NCI-H2227 (cell line): ENCODE data around the gene FBXO38.
A peak's percentile ranks its signal among the peaks of the same experiment; 100 is the strongest.

ENCODE experiments used
- DNase-seq: peaks from one replicate; lab custom pipeline; 2025; ENCODE audit not compliant: unreplicated experiment; lab: John Stamatoyannopoulos, UW

The FBXO38 gene

GRCh38 chr5:148383564-148384379 lies at the start of gene FBXO38:
FBXO38 (plus strand) TSS chr5:148383958; CDS start chr5:148394777, 10,819 bp downstream.
- DNase-seq = peak; percentile 96

- no peak for DNase-seq
Observed at GRCh38 chr5:148335259-148335658, 48.5 kb upstream of the FBXO38 start, which contains the start of gene SPINK9. SPINK9 (plus strand) TSS chr5:148335559; CDS start chr5:148335614, 55 bp downstream.

DNA sequence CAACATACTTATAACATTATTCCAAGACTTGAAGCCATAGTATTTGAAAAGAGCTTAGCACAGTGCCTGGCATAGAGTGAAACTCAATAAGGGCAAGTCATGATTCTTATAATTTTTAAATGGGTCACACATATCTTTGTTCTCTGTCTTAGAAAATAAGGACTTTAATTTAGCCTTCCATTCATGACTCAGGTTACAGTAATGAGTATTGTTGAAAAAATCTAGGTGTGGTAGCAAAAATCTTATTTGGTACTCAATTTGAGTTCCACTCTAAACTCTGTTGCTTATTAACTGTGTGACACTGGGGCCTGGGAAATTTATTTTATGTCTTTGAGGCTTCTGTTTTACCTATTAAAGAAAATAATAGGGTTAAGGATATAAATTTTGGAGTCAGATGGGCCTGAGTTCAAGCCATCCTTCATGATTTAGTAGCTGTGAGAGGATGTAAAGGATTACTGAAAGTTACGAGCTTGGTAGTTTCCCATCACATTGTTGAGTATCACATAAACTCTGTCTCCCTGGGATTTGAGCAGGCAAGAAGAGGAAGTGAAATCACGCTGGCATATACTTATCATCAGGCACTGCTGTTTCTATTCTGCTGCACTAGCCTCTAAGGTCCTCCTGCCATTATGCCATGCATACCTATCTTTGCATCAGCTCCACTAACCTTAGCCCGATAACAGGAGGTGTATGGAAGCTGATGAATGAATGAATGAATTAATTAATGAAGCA lies 46.9 kb upstream of the FBXO38 start:
- DNase-seq = no peak

DNA sequence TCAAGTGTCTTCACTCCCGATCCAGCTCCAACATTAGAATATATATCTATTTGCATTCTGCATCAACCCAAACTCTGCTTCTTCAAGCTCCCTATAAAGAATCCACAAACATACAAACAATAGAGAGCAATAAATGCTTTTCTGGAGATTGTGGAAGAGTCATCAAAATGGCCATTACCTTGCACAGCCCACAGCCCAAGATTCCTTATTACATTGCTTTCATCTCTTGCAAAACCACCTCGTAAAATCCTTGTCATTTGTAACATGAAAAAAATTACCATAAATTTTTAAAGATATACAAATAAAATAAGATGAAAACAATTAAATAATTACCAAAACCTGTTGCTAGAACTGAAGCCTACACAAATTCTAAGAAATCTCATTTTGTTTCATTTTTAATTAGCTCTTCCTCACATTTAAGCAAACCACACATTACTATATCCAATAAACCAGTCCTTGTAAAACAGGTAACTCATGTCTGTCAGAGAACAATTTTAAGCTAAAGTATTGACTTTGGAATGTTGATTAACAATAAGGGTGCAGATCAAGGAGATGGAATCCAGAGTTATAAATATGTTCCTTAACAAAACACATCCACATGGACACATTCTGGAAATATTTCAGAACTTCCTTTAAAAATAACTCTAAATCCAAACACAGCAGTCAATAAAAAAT lies 41.2 kb upstream of the FBXO38 start:
- DNase-seq = no peak

DNA sequence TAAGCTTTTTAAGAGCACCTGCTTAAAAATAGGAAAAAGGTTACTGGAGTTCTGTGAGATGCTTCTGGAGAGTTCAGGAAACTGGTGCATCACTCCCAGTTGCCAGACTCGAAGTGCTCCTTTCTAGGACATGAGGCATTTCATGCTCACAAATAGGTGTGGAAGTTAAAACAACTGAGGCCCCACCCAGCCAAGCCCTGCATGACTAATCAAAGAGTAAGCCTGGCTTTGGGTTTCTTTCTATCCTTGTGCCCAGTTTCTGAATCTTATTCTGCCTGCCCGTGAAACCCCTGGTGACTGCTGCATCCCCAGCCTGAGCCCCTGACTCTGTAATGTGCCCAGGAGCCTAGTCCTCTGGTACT lies 40.7 kb upstream of the FBXO38 start:
- no peak for DNase-seq

DNA sequence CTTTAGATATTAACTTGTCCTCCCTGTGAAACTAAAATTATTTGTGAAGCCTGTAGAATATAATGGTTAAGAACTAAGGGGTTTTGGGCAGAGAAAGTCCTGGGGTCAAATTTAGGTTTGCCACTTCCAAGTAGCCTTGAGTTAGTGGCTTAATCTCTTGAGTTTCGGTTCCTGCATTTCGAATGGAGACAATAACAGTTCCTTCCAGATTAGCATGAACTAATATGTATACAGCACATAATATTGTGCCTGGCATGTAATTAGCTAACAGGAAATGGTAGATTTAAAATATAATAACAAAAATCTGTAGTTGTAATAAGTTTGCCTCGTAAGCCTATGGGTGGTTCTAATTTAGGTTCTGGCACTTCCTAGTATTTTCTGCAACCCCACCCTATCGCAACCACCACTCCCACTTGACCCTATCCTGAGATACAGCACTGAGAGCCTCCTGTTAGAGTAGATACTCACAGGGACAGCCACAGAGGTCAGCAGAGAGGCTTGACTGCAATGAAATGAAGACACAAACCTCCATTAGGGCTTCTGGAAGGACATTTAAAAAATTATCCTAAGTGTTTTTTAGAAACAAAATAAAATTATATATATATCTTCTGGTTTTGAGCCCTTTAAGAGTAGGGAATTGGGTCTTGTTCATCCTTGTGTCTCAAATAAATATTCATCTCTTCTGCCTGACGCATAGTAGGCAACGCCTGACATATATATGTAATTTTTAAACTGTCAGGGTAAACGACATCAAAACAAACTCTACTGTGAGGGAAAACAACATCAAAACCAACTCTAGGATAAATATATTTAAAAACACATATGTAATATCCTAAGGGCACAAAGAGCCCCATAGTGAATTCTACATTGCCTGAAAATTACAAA lies 39.9 kb upstream of the FBXO38 start:
- DNase-seq = no peak

DNA sequence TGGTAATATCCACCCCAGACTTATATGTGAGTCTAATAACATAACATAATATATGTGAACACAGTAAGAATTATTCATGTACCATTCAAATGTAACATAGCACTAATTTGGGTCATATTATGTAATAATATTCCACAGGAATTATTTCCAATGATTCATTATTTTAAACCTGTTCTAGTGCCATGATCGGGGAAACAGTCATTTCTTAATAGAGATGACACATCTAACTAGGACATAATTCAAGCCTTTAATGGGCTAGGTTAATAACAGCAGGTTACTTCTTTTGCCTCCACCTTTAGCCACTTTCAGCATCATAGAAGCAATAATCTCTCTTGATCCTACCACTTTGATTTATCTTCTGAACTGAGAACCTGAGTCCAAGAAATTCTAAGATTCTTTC lies 36.1 kb upstream of the FBXO38 start:
- DNase-seq = no peak

GRCh38 chr5:148352696-148353095 lies 31.1 kb upstream of the FBXO38 start:
- DNase-seq = no peak

- DNase-seq = no peak
Observed at GRCh38 chr5:148353634-148354033, 30.1 kb upstream of the FBXO38 start.

- no peak for DNase-seq
Observed at GRCh38 chr5:148364343-148364742, 19.4 kb upstream of the FBXO38 start.

- no peak for DNase-seq
Observed at GRCh38 chr5:148368299-148368698, 15.5 kb upstream of the FBXO38 start.

DNA sequence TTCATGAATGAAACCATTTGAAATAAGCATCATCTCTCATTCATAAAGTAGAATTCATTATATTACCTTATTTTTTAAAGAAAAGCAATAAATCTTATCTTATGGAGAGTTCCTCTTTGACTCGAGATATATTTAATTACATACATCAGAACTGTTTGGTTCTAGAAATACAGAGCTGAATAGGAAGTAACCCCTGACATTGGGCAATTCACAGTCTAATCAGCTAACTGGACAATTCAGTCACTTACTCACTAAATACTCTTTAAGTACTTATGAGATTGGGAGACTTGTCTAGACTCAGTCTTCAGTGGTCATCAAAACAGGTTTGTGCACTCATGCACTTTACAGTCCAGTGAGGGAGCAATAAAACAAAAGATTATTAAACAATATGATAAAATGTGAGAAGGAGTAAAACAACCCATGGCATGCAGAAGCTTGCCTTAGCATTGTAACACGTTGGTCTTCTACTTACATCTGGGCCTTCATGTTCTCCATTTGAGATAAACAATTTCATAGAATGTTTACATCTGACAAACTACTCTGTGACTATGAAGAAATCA lies 11.5 kb upstream of the FBXO38 start:
- DNase-seq = no peak

- no peak for DNase-seq
Observed at GRCh38 chr5:148372893-148373292, 10.9 kb upstream of the FBXO38 start.

DNA sequence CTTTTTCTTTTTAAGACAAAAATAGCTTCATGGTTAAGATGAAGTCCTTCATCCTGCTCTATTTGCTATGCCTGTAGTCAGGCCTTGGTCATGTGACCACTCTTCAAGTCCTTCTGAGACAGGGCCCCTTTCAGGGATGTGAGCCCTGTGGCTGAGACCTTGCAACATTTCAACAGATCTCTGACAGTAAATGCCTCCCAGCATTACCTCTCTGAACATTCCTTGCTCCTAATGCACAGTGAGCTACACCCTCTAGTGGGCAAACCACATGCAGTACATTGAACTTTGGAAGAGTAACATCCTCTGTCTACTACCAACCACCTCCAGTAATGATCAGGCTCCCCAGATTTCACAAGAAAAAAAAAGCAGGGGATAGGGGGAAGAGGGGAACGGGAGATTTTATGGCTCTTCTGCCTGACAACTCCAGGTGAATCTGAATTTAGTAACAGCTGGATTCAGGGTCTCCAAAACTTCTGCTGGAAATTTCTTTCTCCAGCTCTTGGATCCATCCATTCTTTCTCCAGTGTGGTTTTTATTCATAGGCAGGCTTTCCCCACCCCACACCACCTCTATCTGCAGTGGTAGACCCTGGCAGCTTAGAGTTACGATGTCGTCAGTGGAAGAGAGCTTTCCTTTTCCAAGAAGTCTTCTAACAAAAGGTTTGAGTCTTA lies 8.9 kb upstream of the FBXO38 start:
- DNase-seq = peak; percentile 63

GRCh38 chr5:148376198-148376597 lies 7.6 kb upstream of the FBXO38 start:
- DNase-seq = no peak

- no peak for DNase-seq
Observed at GRCh38 chr5:148378670-148379069, 5.1 kb upstream of the FBXO38 start.

GRCh38 chr5:148379340-148379739 lies 4.4 kb upstream of the FBXO38 start:
- no peak for DNase-seq

- no peak for DNase-seq
Observed at GRCh38 chr5:148381906-148382305, 1.9 kb upstream of the FBXO38 start.

- DNase-seq = no peak
Observed at GRCh38 chr5:148382961-148383360, 797 bp upstream of the FBXO38 start.

DNA sequence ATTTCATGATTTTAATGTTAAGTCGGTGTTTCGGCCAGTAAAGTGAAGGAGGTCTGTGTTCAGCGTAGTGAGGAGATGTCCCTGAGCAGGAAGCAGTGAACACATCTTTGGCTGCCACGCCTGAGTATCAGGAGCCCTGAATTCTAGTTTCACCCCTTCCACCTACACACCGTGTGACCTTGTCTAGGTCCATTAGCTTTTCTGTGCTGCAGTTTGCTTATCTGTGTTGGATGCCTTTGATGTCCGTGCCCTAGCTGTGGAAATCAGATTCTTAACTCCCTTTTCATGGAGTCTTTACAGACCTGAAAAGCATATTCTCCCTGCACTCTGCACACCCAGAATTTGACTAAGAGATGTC lies 601 bp downstream of the FBXO38 start:
- DNase-seq = no peak
